GM21390 (cell line): Measurements from ENCODE around the gene ASB6.

Source experiments
- ATAC-seq: cut with Tn5 transposase; IDR thresholded peaks from one replicate; pipeline ENCODE4 v1.9.1; 2021; ENCODE audit not compliant: unreplicated experiment

Gene ASB6

DNA sequence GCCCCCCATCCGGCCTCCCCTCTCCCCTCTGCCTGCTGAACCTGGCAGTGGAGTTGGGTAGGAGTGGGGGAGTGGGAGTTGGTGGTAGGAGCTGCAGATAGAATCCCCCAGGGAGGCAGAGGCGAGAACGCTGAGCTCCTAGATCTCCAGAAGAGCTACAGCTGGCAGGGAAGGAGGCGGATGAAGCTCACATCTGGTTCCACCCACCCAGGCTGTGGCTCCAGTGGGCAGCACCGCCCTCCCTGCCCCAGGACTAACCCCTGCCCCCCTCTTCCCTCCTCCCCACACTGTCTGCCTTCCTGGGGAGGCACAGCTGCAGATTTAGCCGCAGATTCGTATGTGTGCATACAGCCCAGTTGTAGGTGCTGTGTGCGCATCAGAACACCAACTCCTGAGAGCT lies 55.3 kb downstream of the ASB6 start:
- no peak for ATAC-seq

DNA sequence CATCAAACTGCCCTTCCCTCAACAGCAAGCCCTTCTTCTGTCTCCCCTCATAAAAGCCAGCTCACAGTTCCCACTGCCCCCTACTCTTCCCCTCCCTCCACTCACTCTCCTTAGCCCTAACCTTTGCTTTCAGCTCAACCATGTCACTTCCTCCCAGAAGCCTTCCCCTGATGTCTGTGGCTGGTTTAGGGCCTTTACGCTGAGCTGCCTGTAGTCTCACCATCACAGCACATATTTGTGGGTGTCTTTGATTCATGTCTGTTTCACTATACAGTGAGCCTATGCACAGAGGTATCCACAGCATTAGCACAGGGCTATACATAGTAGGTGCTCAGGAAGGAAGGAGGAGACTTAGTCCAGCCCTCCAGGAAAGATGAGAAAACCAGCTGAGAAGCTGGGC lies 55.7 kb downstream of the ASB6 start:
- no peak for ATAC-seq

DNA sequence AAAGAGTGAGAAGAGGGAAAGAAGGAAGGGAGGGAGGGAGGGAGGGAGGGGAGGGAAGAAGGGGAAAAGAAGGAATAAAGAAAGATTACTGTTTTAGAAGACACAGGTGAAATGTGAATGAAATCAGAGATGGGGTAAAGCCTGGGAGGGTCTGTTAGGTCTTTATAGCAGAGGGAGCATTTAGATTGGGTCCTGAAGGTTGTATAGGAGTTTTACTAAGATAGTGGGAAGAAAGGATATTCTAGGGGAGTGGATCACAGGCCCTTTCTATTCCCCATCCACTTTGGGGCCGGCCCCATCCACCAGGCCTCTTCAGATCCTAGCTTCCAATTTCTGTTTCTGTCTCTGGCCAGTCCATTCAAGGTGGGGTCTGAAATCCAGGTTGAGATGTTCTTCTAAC lies 56.6 kb downstream of the ASB6 start:
- ATAC-seq, result no peak
